Measurements from ENCODE around the gene SRGAP1. TPM values are rescaled to one million over a fixed set of nuclear protein-coding genes. Genes with fewer than 3 reads are reported as not detected.

SRGAP1 gene
- polyA plus RNA-seq, 1 donor from 2014 or later = 4.8 TPM

DNA sequence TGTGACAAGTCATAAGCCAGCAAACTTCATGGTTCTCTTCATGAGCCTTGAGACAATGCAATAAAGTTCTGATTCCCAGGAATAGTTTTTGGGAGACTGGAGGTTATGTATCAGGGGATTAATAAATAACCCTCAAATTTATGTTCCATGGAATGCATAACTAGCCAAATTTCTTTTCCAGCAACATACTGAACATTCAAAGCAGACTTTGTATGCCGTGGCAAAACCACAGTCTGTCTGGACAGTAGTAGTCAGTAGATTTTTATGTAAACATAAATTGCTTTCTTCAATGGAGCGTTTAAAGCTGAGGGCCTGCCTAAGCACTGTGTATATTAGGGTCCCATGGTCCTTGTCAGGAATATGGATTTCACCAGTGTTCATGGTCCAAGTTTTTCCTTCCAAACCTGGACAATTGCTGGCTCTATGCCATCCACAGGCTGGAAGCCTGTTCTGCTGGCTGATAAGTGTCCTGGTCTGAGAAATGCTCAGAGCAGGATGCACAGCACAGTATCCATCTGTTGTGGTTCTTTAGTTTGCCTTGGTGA, 144.9 kb downstream of the SRGAP1 start:
- Histone ChIP-seq H3K9me3 (ENCODE audit: low read length) (no peaks in the 10 kb centered on the region), H3K27me3 (ENCODE audit: insufficient read depth, low read depth, low read length) (no peaks in the 10 kb centered on the region), H3F3A (ENCODE audit: insufficient read depth, low read length, poor library complexity, severe bottlenecking) (no peaks in the 10 kb centered on the region), H3K79me2 (replicated peaks; ENCODE audit: insufficient read depth, low read length) (no peaks in the 10 kb centered on the region), H3K9me2 (ENCODE audit: insufficient read depth, low read length) (no peaks in the 10 kb centered on the region), H3K36me3 (ENCODE audit: insufficient read depth, low read length) (peaks cover under 1% of the 10 kb centered on the region), H2AFZ (ENCODE audit: low read depth, low read length) (no peak overlapping the region), H4K20me1 (ENCODE audit: insufficient read depth) (no peaks in the 10 kb centered on the region), H3K4me3 (ENCODE audit: low read length) (no peak overlapping the region), H3K27ac (ENCODE audit: low read length) (no peak overlapping the region), H3K4me2 (ENCODE audit: low read length) (no peak overlapping the region), H3K9ac (ENCODE audit: low read length) (no peak overlapping the region)
- no peak for TF ChIP-seq RAD21 (conservative IDR thresholded peaks at IDR 0.05)
- TF ChIP-seq, protein P1, sequence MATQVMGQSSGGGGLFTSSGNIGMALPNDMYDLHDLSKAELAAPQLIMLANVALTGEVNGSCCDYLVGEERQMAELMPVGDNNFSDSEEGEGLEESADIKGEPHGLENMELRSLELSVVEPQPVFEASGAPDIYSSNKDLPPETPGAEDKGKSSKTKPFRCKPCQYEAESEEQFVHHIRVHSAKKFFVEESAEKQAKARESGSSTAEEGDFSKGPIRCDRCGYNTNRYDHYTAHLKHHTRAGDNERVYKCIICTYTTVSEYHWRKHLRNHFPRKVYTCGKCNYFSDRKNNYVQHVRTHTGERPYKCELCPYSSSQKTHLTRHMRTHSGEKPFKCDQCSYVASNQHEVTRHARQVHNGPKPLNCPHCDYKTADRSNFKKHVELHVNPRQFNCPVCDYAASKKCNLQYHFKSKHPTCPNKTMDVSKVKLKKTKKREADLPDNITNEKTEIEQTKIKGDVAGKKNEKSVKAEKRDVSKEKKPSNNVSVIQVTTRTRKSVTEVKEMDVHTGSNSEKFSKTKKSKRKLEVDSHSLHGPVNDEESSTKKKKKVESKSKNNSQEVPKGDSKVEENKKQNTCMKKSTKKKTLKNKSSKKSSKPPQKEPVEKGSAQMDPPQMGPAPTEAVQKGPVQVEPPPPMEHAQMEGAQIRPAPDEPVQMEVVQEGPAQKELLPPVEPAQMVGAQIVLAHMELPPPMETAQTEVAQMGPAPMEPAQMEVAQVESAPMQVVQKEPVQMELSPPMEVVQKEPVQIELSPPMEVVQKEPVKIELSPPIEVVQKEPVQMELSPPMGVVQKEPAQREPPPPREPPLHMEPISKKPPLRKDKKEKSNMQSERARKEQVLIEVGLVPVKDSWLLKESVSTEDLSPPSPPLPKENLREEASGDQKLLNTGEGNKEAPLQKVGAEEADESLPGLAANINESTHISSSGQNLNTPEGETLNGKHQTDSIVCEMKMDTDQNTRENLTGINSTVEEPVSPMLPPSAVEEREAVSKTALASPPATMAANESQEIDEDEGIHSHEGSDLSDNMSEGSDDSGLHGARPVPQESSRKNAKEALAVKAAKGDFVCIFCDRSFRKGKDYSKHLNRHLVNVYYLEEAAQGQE (IDR thresholded peaks at IDR 0.05; ENCODE audit: borderline replicate concordance) = no peak

DNA sequence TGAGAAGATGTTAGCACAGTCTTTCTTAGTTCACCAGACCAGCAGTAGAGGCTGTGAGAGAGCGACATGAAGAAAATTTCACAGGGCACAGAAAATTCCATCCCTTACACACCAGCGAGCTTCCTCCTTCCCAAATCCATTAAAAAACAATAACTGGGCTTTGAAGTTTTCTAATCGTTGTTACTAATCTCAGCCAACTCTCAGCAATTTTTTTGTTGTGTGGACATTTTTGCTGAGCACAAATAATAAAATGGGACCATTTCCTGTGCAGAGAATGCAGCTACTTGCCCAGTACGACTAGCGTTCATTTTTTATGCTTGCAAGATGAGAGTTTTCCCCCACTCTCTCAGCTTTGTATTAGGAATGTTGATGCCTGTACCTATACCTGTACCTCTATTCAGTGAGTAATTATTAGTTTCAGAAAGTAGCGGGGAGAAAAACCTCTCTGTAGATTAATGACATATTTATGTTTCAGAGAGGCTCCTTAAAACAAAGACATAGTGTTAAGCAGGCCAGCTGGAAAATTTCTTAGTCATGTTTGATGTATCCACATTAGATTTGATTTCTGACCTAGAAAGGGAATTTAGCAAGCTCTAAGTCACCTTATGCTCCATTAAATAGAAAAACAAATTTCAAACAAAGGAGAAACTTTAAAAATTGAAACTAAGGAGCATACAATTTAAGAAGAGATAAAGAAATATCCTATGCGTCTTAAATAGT, 146.5 kb downstream of the SRGAP1 start:
- Histone ChIP-seq H3K36me3 (ENCODE audit: insufficient read depth, low read length) (peaks cover 4% of the 10 kb centered on the region), H3K9me2 (ENCODE audit: insufficient read depth, low read length) (no peaks in the 10 kb centered on the region), H3F3A (ENCODE audit: insufficient read depth, low read length, poor library complexity, severe bottlenecking) (no peaks in the 10 kb centered on the region), H4K20me1 (ENCODE audit: insufficient read depth) (no peaks in the 10 kb centered on the region), H3K9ac (ENCODE audit: low read length) (no peak overlapping the region), H3K9me3 (ENCODE audit: low read length) (no peaks in the 10 kb centered on the region), H3K4me3 (ENCODE audit: low read length) (no peak overlapping the region), H3K79me2 (replicated peaks; ENCODE audit: insufficient read depth, low read length) (no peaks in the 10 kb centered on the region), H2AFZ (ENCODE audit: low read depth, low read length) (no peak overlapping the region), H3K27ac (ENCODE audit: low read length) (no peak overlapping the region), H3K27me3 (ENCODE audit: insufficient read depth, low read depth, low read length) (no peaks in the 10 kb centered on the region), H3K4me2 (ENCODE audit: low read length) (no peak overlapping the region)
- no peak for TF ChIP-seq RAD21 (conservative IDR thresholded peaks at IDR 0.05)
- TF ChIP-seq, protein P1 (IDR thresholded peaks at IDR 0.05; ENCODE audit: borderline replicate concordance) = no peak
- no peak for TF ChIP-seq SMC3 (conservative IDR thresholded peaks at IDR 0.05; ENCODE audit: poor library complexity)
- no peak for TF ChIP-seq EZH2 (IDR thresholded peaks at IDR 0.05; ENCODE audit: borderline replicate concordance, insufficient read depth, low read length, poor library complexity, severe bottlenecking)
- TF ChIP-seq MXI1 (conservative IDR thresholded peaks at IDR 0.05; ENCODE audit: poor library complexity, severe bottlenecking) = no peak
- TF ChIP-seq, protein P2, sequence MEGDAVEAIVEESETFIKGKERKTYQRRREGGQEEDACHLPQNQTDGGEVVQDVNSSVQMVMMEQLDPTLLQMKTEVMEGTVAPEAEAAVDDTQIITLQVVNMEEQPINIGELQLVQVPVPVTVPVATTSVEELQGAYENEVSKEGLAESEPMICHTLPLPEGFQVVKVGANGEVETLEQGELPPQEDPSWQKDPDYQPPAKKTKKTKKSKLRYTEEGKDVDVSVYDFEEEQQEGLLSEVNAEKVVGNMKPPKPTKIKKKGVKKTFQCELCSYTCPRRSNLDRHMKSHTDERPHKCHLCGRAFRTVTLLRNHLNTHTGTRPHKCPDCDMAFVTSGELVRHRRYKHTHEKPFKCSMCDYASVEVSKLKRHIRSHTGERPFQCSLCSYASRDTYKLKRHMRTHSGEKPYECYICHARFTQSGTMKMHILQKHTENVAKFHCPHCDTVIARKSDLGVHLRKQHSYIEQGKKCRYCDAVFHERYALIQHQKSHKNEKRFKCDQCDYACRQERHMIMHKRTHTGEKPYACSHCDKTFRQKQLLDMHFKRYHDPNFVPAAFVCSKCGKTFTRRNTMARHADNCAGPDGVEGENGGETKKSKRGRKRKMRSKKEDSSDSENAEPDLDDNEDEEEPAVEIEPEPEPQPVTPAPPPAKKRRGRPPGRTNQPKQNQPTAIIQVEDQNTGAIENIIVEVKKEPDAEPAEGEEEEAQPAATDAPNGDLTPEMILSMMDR (IDR thresholded peaks at IDR 0.05; ENCODE audit: poor library complexity, severe bottlenecking) = no peak
- no peak for TF ChIP-seq POLR2AphosphoS5 (IDR thresholded peaks at IDR 0.05)
- no peak for TF ChIP-seq TAF1 (IDR thresholded peaks at IDR 0.05; ENCODE audit: low read depth)
- TF ChIP-seq EP300 (conservative IDR thresholded peaks at IDR 0.05; ENCODE audit: poor library complexity, severe bottlenecking) = no peak

All from neural cell (in vitro differentiated cells).